Natural killer cell (primary cell): Measurements from ENCODE around the gene JKAMP. TPM values are rescaled to one million over a fixed set of nuclear protein-coding genes. Genes with fewer than 3 reads are reported as not detected.

Experiments used
- ATAC-seq, 3 donors: fragments of 150-1000 bp in 2 of 3; fragments of 200-7000 bp in 1 of 3; cut with Tn5 transposase; 1 replicate in 1 of 3; 2 replicates in 2 of 3; pipeline ENCODE4 v1.10.0; 2021; ENCODE audit warnings: mild to moderate bottlenecking in 2 of 3, moderate library complexity in 2 of 3
- DNase-seq, 2 donors: peaks; one replicate each; pipeline versions ENCODE4 v3.0.0 to v3.0.0-alpha.2; 2013 to 2021; ENCODE audit warnings: mixed read lengths in 1 of 2
- H3K27ac ChIP-seq: one replicate; pipeline ENCODE4 v1.5.1; 2013; ENCODE audit warnings: mild to moderate bottlenecking, low read length
- H3K27me3 ChIP-seq: one replicate; pipeline ENCODE4 v1.6.1; 2013; ENCODE audit warnings: low read length; ENCODE audit not compliant: control insufficient read depth, insufficient read depth
- H3K36me3 ChIP-seq: one replicate; pipeline ENCODE4 v1.6.1; 2013; ENCODE audit warnings: low read length; ENCODE audit not compliant: control insufficient read depth, insufficient read depth
- H3K4me1 ChIP-seq: one replicate; pipeline ENCODE4 v1.6.1; 2013; ENCODE audit warnings: low read length; ENCODE audit not compliant: control insufficient read depth, insufficient read depth
- H3K4me3 ChIP-seq: one replicate; pipeline ENCODE4 v1.5.1; 2013; ENCODE audit warnings: low read length
- H3K9me3 ChIP-seq: one replicate; pipeline ENCODE4 v1.6.1; 2013; ENCODE audit warnings: low read length; ENCODE audit not compliant: control insufficient read depth, insufficient read depth
- H3K27ac Mint-ChIP-seq, 2 donors: one replicate each; pipeline ENCODE4 v1.8.0; 2022; ENCODE audit warnings: mild to moderate bottlenecking in 2 of 2, mixed read lengths in 2 of 2, moderate library complexity in 1 of 2
- H3K27me3 Mint-ChIP-seq, 2 donors: one replicate each; pipeline ENCODE4 v1.8.0; 2022; ENCODE audit warnings: low read depth in 2 of 2, mixed read lengths in 2 of 2
- H3K36me3 Mint-ChIP-seq: one replicate; pipeline ENCODE4 v1.8.0; 2022; ENCODE audit warnings: mixed read lengths
- H3K4me1 Mint-ChIP-seq, 2 donors: one replicate each; pipeline ENCODE4 v1.8.0; 2022; ENCODE audit warnings: mixed read lengths in 2 of 2
- H3K4me3 Mint-ChIP-seq: one replicate; pipeline ENCODE4 v1.8.0; 2022; ENCODE audit warnings: mild to moderate bottlenecking, moderate library complexity, mixed read lengths
- H3K9me3 Mint-ChIP-seq, 2 donors: one replicate each; pipeline ENCODE4 v1.8.0; 2022; ENCODE audit warnings: mixed read lengths in 2 of 2
- CTCF ChIP-seq: fragments of 200-600 bp; IDR thresholded peaks from one replicate; pipeline ENCODE4 v1.8.0; 2022; ENCODE audit warnings: antibody characterized with exemption
- WGBS: methylation state at CpG from one replicate; pipeline ENCODE4 v1.1.7; 2013; ENCODE audit warnings: missing lambda C conversion rate; ENCODE audit not compliant: insufficient coverage; 5-methylcytosine and 5-hydroxymethylcytosine counted together
- intact Hi-C: fragments of 100-400 bp; cut with micrococcal nuclease; formaldehyde crosslinking; loops from one replicate; pipeline ENCODE4 v1.14.2; 2022
- total RNA-seq, 4 donors: library from RNA; stranded (reverse); fragments of 120-200 nt in 1 of 4; gene quantifications; one replicate each; pipeline versions ENCODE4 v1.2.3 to v1.2.4, GENCODE V29; 2013 to 2022

The JKAMP gene
- total RNA-seq, 3 donors from 2014 or later (not counting 1 experiment from before 2014, with no cell fraction given) = 18.8 to 25.0 (median 20.5) TPM

DNA sequence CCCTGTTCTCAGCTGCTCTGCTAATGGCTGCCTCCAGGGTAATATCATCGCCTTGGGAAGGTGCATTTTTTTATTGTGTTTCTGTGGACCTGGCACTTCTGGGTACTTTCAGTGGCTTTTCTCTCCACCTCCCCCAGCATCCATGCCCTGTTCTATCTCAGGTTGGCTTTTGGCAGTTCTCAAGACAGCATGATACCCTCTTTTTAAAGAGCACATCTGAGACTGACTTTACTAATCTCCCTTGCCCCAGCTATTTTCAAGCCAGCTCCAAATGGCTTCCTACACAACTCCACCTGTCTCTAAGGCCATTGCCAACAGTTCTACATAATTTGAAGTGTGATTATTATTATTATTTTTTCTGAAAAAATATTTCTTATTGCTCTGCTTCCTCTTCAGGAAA, 53.2 kb downstream of the JKAMP start:
- Histone ChIP-seq H3K4me1 (no peaks in the 10 kb centered on the region), H3K27ac (no peak overlapping the region), H3K4me3 (no peak overlapping the region), H3K9me3 (no peaks in the 10 kb centered on the region), H3K36me3 (no peaks in the 10 kb centered on the region), H3K27me3 (no peaks in the 10 kb centered on the region)
- ATAC-seq = no peak
- WGBS = 100% methylated on average over 1 of the region's 1 CpG
- H3K9me3 Mint-ChIP-seq = no peaks in the 10 kb centered on the region
- peaks cover 10 to 13% of the 10 kb centered on the region in 2 donors for H3K27me3 Mint-ChIP-seq
- H3K4me1 Mint-ChIP-seq = no peaks in the 10 kb centered on the region
- no peaks in the 10 kb centered on the region for H3K36me3 Mint-ChIP-seq
- intact Hi-C loops = no loop called here
- DNase-seq = no peak
- no peak for TF ChIP-seq CTCF
- H3K4me3 Mint-ChIP-seq = no peak overlapping the region
- H3K27ac Mint-ChIP-seq = no peak overlapping the region

DNA sequence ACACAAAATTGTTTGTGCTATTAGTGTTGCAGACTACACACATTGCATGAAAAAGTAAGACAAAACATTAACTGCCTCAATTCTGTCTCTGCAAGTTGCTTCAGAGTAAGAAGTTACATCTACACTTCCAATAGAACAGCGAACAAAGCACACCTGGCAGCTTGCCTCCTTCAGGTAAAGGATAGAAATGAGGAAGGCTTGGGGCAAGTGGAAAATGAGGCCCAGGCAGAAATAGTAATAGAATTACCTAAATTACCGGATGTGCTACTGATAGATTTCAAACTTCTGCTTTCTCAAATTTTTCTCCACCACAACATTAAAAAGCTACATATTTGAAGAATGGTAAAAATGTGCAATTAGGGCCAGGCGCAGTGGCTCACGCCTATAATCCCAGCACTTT, 54.6 kb downstream of the JKAMP start:
- Mint-ChIP-seq H3K4me3 (no peak overlapping the region), H3K36me3 (no peaks in the 10 kb centered on the region), H3K9me3 (no peaks in the 10 kb centered on the region), H3K27me3 (peaks cover 8 to 10% of the 10 kb centered on the region in 2 donors), H3K4me1 (no peaks in the 10 kb centered on the region), H3K27ac (no peak overlapping the region)
- Histone ChIP-seq H3K4me1 (no peaks in the 10 kb centered on the region), H3K36me3 (no peaks in the 10 kb centered on the region), H3K4me3 (no peak overlapping the region), H3K9me3 (no peaks in the 10 kb centered on the region), H3K27ac (no peak overlapping the region), H3K27me3 (no peaks in the 10 kb centered on the region)
- 86% methylated on average over 3 of the region's 4 CpGs for WGBS
- ATAC-seq (no peak), DNase-seq (no peak)
- no peak for TF ChIP-seq CTCF
- intact Hi-C loops = no loop called here

- no peak overlapping the region for H3K27ac Mint-ChIP-seq
- Histone ChIP-seq H3K27me3 (peaks cover 2% of the 10 kb centered on the region), H3K9me3 (no peaks in the 10 kb centered on the region), H3K4me1 (no peaks in the 10 kb centered on the region), H3K36me3 (no peaks in the 10 kb centered on the region), H3K27ac (no peak overlapping the region), H3K4me3 (no peak overlapping the region)
- DNase-seq (no peak), ATAC-seq (no peak)
- H3K36me3 Mint-ChIP-seq = no peaks in the 10 kb centered on the region
- no peaks in the 10 kb centered on the region for H3K9me3 Mint-ChIP-seq
- WGBS = 61% methylated on average over 1 of the region's 1 CpG
- intact Hi-C loops = no loop called here
- peaks cover 8 to 12% of the 10 kb centered on the region in 2 donors for H3K27me3 Mint-ChIP-seq
- no peak for TF ChIP-seq CTCF
- H3K4me1 Mint-ChIP-seq = no peaks in the 10 kb centered on the region
- H3K4me3 Mint-ChIP-seq = no peak overlapping the region
These were observed 56.5 kb downstream of the JKAMP start for GRCh38 chr14:59540852-59541251.

GRCh38 chr14:59541731-59542130, 57.4 kb downstream of the JKAMP start:
- no peaks in the 10 kb centered on the region for H3K4me1 ChIP-seq
- intact Hi-C loops = no loop called here
- no peak for DNase-seq
- no peaks in the 10 kb centered on the region for H3K9me3 ChIP-seq
- no peak overlapping the region for H3K4me3 Mint-ChIP-seq
- no peaks in the 10 kb centered on the region for H3K9me3 Mint-ChIP-seq
- no peak overlapping the region for H3K4me3 ChIP-seq
- no peaks in the 10 kb centered on the region for H3K36me3 ChIP-seq
- ATAC-seq = no peak
- no peak overlapping the region for H3K27ac ChIP-seq
- H3K27me3 ChIP-seq = peaks cover 2% of the 10 kb centered on the region
- H3K27me3 Mint-ChIP-seq = peaks cover 8 to 12% of the 10 kb centered on the region in 2 donors
- no peaks in the 10 kb centered on the region for H3K36me3 Mint-ChIP-seq
- no peak overlapping the region for H3K27ac Mint-ChIP-seq
- no peaks in the 10 kb centered on the region for H3K4me1 Mint-ChIP-seq
- no peak for TF ChIP-seq CTCF
- WGBS = no CpG with 5 or more reads among the region's 2 CpGs
